Osteoblast (primary cell): ENCODE results near the gene AXDND1. TPM values are rescaled to one million over a fixed set of nuclear protein-coding genes. Genes with fewer than 3 reads are reported as not detected.

Experiments used
- DNase-seq: peaks from one replicate; pipeline ENCODE4 v3.0.0; 2011; ENCODE audit warnings: low spot score, mixed read lengths; ENCODE audit not compliant: insufficient read length; ENCODE audit errors: missing footprints
- H2AFZ ChIP-seq: 2 replicates; pipeline ENCODE4 v1.6.0; 2011; ENCODE audit warnings: mild to moderate bottlenecking, low read length
- H3K27ac ChIP-seq: 2 replicates; pipeline ENCODE4 v1.5.1; 2011; ENCODE audit warnings: mild to moderate bottlenecking, low read depth, low read length, moderate library complexity
- H3K27me3 ChIP-seq: 2 replicates; pipeline ENCODE4 v1.6.0; 2012; ENCODE audit warnings: mild to moderate bottlenecking, control low read depth, inconsistent platforms, low read length, moderate library complexity; ENCODE audit not compliant: insufficient read depth
- H3K36me3 ChIP-seq: 2 replicates; pipeline ENCODE4 v1.5.1; 2011; ENCODE audit warnings: mild to moderate bottlenecking, low read length, control low read depth, moderate library complexity; ENCODE audit not compliant: insufficient read depth
- H3K4me1 ChIP-seq: 2 replicates; pipeline ENCODE4 v1.5.1; 2011; ENCODE audit warnings: mild to moderate bottlenecking, low read length, control low read depth, moderate library complexity; ENCODE audit not compliant: insufficient read depth
- H3K4me2 ChIP-seq: 2 replicates; pipeline ENCODE4 v1.6.0; 2011; ENCODE audit warnings: mild to moderate bottlenecking, low read length; ENCODE audit not compliant: insufficient read depth
- H3K4me3 ChIP-seq: fragments of 200-600 bp; sonication (generic); 3 replicates; pipeline ENCODE4 v1.5.1; 2012; ENCODE audit warnings: mild to moderate bottlenecking, low read length, inconsistent platforms; ENCODE audit not compliant: insufficient read depth
- H3K79me2 ChIP-seq: 2 replicates; pipeline ENCODE4 v1.6.0; 2012; ENCODE audit warnings: mild to moderate bottlenecking, low read length, control low read depth, inconsistent platforms; ENCODE audit not compliant: insufficient read depth
- H3K9me3 ChIP-seq: 2 replicates; pipeline ENCODE4 v1.5.1; 2011; ENCODE audit warnings: low read depth, low read length, control low read depth
- H4K20me1 ChIP-seq: 2 replicates; pipeline ENCODE4 v1.6.0; 2012; ENCODE audit warnings: mild to moderate bottlenecking, low read length, control low read depth; ENCODE audit not compliant: insufficient read depth
- total RNA-seq: library from RNA; depleted of rRNA; stranded (reverse); fragments of >200 nt; gene quantifications from 2 replicates; pipeline ENCODE4 v1.2.3, GENCODE V29; 2012
- TF ChIP-seq, protein P1 (sequence below): IDR thresholded peaks from 2 replicates; pipeline ENCODE4 v1.5.1; 2011; ENCODE audit warnings: mild to moderate bottlenecking, low read depth, low read length, moderate library complexity; ENCODE audit errors: extremely low read depth

Gene AXDND1
- total RNA-seq, 1 donor = 0.72 TPM

GRCh38 chr1:179327679-179328078, 38.1 kb upstream of the AXDND1 start:
- no peak for DNase-seq
- H3K27ac ChIP-seq = no peak overlapping the region

GRCh38 chr1:179329862-179330261, 35.9 kb upstream of the AXDND1 start:
- Histone ChIP-seq H2AFZ (no peak overlapping the region), H4K20me1 (no peaks in the 10 kb centered on the region), H3K79me2 (peaks cover 47% of the 10 kb centered on the region), H3K27ac (no peak overlapping the region), H3K27me3 (no peaks in the 10 kb centered on the region), H3K4me2 (no peak overlapping the region), H3K4me1 (no peaks in the 10 kb centered on the region), H3K9me3 (no peaks in the 10 kb centered on the region), H3K36me3 (no peaks in the 10 kb centered on the region), H3K4me3 (no peak overlapping the region)
- no peak for DNase-seq
- TF ChIP-seq, protein P1, sequence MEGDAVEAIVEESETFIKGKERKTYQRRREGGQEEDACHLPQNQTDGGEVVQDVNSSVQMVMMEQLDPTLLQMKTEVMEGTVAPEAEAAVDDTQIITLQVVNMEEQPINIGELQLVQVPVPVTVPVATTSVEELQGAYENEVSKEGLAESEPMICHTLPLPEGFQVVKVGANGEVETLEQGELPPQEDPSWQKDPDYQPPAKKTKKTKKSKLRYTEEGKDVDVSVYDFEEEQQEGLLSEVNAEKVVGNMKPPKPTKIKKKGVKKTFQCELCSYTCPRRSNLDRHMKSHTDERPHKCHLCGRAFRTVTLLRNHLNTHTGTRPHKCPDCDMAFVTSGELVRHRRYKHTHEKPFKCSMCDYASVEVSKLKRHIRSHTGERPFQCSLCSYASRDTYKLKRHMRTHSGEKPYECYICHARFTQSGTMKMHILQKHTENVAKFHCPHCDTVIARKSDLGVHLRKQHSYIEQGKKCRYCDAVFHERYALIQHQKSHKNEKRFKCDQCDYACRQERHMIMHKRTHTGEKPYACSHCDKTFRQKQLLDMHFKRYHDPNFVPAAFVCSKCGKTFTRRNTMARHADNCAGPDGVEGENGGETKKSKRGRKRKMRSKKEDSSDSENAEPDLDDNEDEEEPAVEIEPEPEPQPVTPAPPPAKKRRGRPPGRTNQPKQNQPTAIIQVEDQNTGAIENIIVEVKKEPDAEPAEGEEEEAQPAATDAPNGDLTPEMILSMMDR = no peak

More at GRCh38 chr1:179327679-179328078, 38.1 kb upstream of the AXDND1 start:
- no peak overlapping the region for H3K4me3 ChIP-seq
- no peaks in the 10 kb centered on the region for H3K4me1 ChIP-seq
- H3K27me3 ChIP-seq = no peaks in the 10 kb centered on the region
- H2AFZ ChIP-seq = no peak overlapping the region
- TF ChIP-seq, protein P1 = no peak
- no peaks in the 10 kb centered on the region for H3K36me3 ChIP-seq
- H3K4me2 ChIP-seq = no peak overlapping the region
- peaks cover 52% of the 10 kb centered on the region for H3K79me2 ChIP-seq
- H3K9me3 ChIP-seq = no peaks in the 10 kb centered on the region
- H4K20me1 ChIP-seq = no peaks in the 10 kb centered on the region

- H3K9me3 ChIP-seq = no peaks in the 10 kb centered on the region
- peaks cover 49% of the 10 kb centered on the region for H3K79me2 ChIP-seq
- H3K36me3 ChIP-seq = peaks cover 18% of the 10 kb centered on the region
- H4K20me1 ChIP-seq = no peaks in the 10 kb centered on the region
- no peak overlapping the region for H3K4me3 ChIP-seq
- no peak overlapping the region for H3K4me2 ChIP-seq
- no peak for DNase-seq
- no peaks in the 10 kb centered on the region for H3K4me1 ChIP-seq
- TF ChIP-seq, protein P1 = no peak
- H3K27ac ChIP-seq = no peak overlapping the region
- no peaks in the 10 kb centered on the region for H3K27me3 ChIP-seq
- no peak overlapping the region for H2AFZ ChIP-seq
Measured at GRCh38 chr1:179334440-179334839, 31.3 kb upstream of the AXDND1 start.

DNA sequence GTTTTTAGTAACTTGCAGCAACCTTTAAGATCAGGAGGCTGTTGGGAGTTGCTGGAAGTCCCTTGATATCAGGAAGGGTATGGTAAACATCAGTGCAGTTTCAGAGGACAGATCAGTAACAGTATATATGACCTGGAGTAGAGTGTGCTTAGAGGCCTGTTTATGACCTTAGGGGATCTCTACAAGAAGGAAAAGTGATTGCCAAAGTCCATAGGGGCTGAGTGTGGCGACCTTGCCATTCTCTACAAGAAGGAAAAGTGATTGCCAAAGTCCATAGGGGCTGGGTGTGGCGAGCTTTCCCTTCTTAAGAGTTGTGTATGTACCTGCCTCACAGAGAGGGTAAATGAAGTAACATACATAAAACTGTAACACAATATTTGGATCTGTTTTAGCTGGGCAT, 28.5 kb upstream of the AXDND1 start:
- H3K27ac ChIP-seq = no peak overlapping the region
- no peak overlapping the region for H3K4me3 ChIP-seq
- H3K4me1 ChIP-seq = no peaks in the 10 kb centered on the region
- H3K36me3 ChIP-seq = peaks cover 24% of the 10 kb centered on the region
- TF ChIP-seq, protein P1 = no peak
- H3K4me2 ChIP-seq = no peak overlapping the region
- no peaks in the 10 kb centered on the region for H3K9me3 ChIP-seq
- H3K27me3 ChIP-seq = no peaks in the 10 kb centered on the region
- peaks cover 23% of the 10 kb centered on the region for H3K79me2 ChIP-seq
- H2AFZ ChIP-seq = no peak overlapping the region
- DNase-seq = no peak
- no peaks in the 10 kb centered on the region for H4K20me1 ChIP-seq
